Skeletal muscle satellite cell (primary cell): Measurements from ENCODE around the gene HSBP1L1.
"Not testable (repeated sequence)": the region's sequence is repeated elsewhere in the genome, so short reads cannot be mapped to it uniquely, and the experiment has no call there.

Experiments used
- H3K27me3 ChIP-seq: 2 replicates; pipeline ENCODE4 v1.7.0; 2013; ENCODE audit warnings: low read length; ENCODE audit not compliant: control insufficient read depth, insufficient read depth
- H3K36me3 ChIP-seq: 2 replicates; pipeline ENCODE4 v1.7.0; 2013; ENCODE audit warnings: mild to moderate bottlenecking, control low read depth, low read length; ENCODE audit not compliant: insufficient read depth
- H3K4me1 ChIP-seq: 2 replicates; pipeline ENCODE4 v1.7.0; 2013; ENCODE audit warnings: low read length; ENCODE audit not compliant: control insufficient read depth, insufficient read depth
- H3K4me2 ChIP-seq: 2 replicates; pipeline ENCODE4 v1.7.0; 2013; ENCODE audit warnings: mild to moderate bottlenecking, low read length
- H3K4me3 ChIP-seq: 2 replicates; pipeline ENCODE4 v1.7.0; 2013; ENCODE audit warnings: low read length
- H3K9ac ChIP-seq: 2 replicates; pipeline ENCODE4 v1.7.0; 2013; ENCODE audit warnings: mild to moderate bottlenecking, low read depth, low read length, moderate library complexity
- H3K9me3 ChIP-seq: replicated peaks from 2 replicates; pipeline ENCODE4 v1.7.0; 2013; ENCODE audit warnings: mild to moderate bottlenecking, control low read depth, low read length

HSBP1L1 gene

GRCh38 chr18:79986726-79987125 is 22.3 kb downstream of the HSBP1L1 start:
- peak overlapping the region; percentile 79 for H3K4me3 ChIP-seq
- no peaks in the 10 kb centered on the region for H3K27me3 ChIP-seq
- H3K4me1 ChIP-seq: peaks cover 17% of the 10 kb centered on the region
- H3K9ac ChIP-seq: peak overlapping the region; percentile 97
- no peaks in the 10 kb centered on the region for H3K9me3 ChIP-seq
- H3K4me2 ChIP-seq: peak overlapping the region; percentile 91
- peaks cover 18% of the 10 kb centered on the region for H3K36me3 ChIP-seq

- H3K9ac ChIP-seq: peak overlapping the region; percentile 97
- H3K4me1 ChIP-seq: peaks cover 17% of the 10 kb centered on the region
- H3K36me3 ChIP-seq: peaks cover 18% of the 10 kb centered on the region
- H3K4me2 ChIP-seq: peak overlapping the region; percentile 91
- H3K4me3 ChIP-seq: peak overlapping the region; percentile 79
- no peaks in the 10 kb centered on the region for H3K9me3 ChIP-seq
- H3K27me3 ChIP-seq: no peaks in the 10 kb centered on the region
Measured at GRCh38 chr18:79987566-79987965, 23.1 kb downstream of the HSBP1L1 start.

GRCh38 chr18:79988071-79988450 is 23.6 kb downstream of the HSBP1L1 start:
- Histone ChIP-seq H3K9me3 (no peaks in the 10 kb centered on the region), H3K4me3 (peak overlapping the region; percentile 79), H3K36me3 (peaks cover 18% of the 10 kb centered on the region)

GRCh38 chr18:79988451-79989194 is 24.2 kb downstream of the HSBP1L1 start, which contains the start of gene TXNL4A:
TXNL4A (minus strand) TSS chr18:79988563; CDS start chr18:79988392, 171 bp downstream.
- peak within 1 kb of the TSS; percentile 97 for H3K9ac ChIP-seq
- H3K4me1 ChIP-seq: peaks cover 11% of the 10 kb centered on the region
- no peaks in the 10 kb centered on the region for H3K9me3 ChIP-seq
- peak within 1 kb of the TSS; percentile 79 for H3K4me3 ChIP-seq
- H3K4me2 ChIP-seq: peak within 1 kb of the TSS; percentile 91
- no peaks in the 10 kb centered on the region for H3K27me3 ChIP-seq
- peaks cover 16% of the 10 kb centered on the region for H3K36me3 ChIP-seq

More at GRCh38 chr18:79988071-79988450, 23.6 kb downstream of the HSBP1L1 start:
- Histone ChIP-seq H3K9ac (peak overlapping the region; percentile 97), H3K4me2 (peak overlapping the region; percentile 91), H3K4me1 (peaks cover 16% of the 10 kb centered on the region), H3K27me3 (no peaks in the 10 kb centered on the region)

- H3K4me1 ChIP-seq: peaks cover 11% of the 10 kb centered on the region
- no peaks in the 10 kb centered on the region for H3K9me3 ChIP-seq
- no peaks in the 10 kb centered on the region for H3K27me3 ChIP-seq
- H3K4me2 ChIP-seq: peak overlapping the region; percentile 91
- H3K9ac ChIP-seq: peak overlapping the region; percentile 97
- H3K4me3 ChIP-seq: peak overlapping the region; percentile 79
- H3K36me3 ChIP-seq: peaks cover 11% of the 10 kb centered on the region
Measured at GRCh38 chr18:79989195-79989497, 24.7 kb downstream of the HSBP1L1 start.

GRCh38 chr18:79991494-79991893 is 27.1 kb downstream of the HSBP1L1 start:
- no peaks in the 10 kb centered on the region for H3K27me3 ChIP-seq
- H3K9me3 ChIP-seq: no peaks in the 10 kb centered on the region
- no peaks in the 10 kb centered on the region for H3K36me3 ChIP-seq
- no peak overlapping the region for H3K4me3 ChIP-seq
- H3K4me1 ChIP-seq: peaks cover 9% of the 10 kb centered on the region
- H3K4me2 ChIP-seq: no peak overlapping the region
- H3K9ac ChIP-seq: no peak overlapping the region

GRCh38 chr18:79999701-80000100 is 35.3 kb downstream of the HSBP1L1 start:
- H3K9ac ChIP-seq: not testable (repeated sequence)

GRCh38 chr18:80000877-80001276 is 36.4 kb downstream of the HSBP1L1 start:
- H3K4me2 ChIP-seq: no peak overlapping the region
- no peaks in the 10 kb centered on the region for H3K36me3 ChIP-seq
- H3K4me3 ChIP-seq: no peak overlapping the region
- no peaks in the 10 kb centered on the region for H3K9me3 ChIP-seq
- no peaks in the 10 kb centered on the region for H3K27me3 ChIP-seq
- no peaks in the 10 kb centered on the region for H3K4me1 ChIP-seq
- H3K9ac ChIP-seq: no peak overlapping the region

More at GRCh38 chr18:79999701-80000100, 35.3 kb downstream of the HSBP1L1 start:
- H3K4me3 ChIP-seq, H3K27me3 ChIP-seq, H3K9me3 ChIP-seq, H3K4me1 ChIP-seq, H3K36me3 ChIP-seq, H3K4me2 ChIP-seq: not testable (repeated sequence)

GRCh38 chr18:80002468-80002867 is 38.0 kb downstream of the HSBP1L1 start:
- Histone ChIP-seq H3K4me3 (no peak overlapping the region), H3K9me3 (no peaks in the 10 kb centered on the region), H3K36me3 (no peaks in the 10 kb centered on the region), H3K9ac (no peak overlapping the region), H3K4me1 (no peaks in the 10 kb centered on the region), H3K27me3 (no peaks in the 10 kb centered on the region), H3K4me2 (no peak overlapping the region)

- no peak overlapping the region for H3K4me2 ChIP-seq
- peaks cover 3% of the 10 kb centered on the region for H3K4me1 ChIP-seq
- H3K9ac ChIP-seq: no peak overlapping the region
- H3K27me3 ChIP-seq: no peaks in the 10 kb centered on the region
- H3K36me3 ChIP-seq: no peaks in the 10 kb centered on the region
- H3K4me3 ChIP-seq: no peak overlapping the region
- H3K9me3 ChIP-seq: no peaks in the 10 kb centered on the region
Measured at GRCh38 chr18:80004600-80005342, 40.3 kb downstream of the HSBP1L1 start.

- no peak overlapping the region for H3K4me2 ChIP-seq
- no peaks in the 10 kb centered on the region for H3K36me3 ChIP-seq
- H3K9me3 ChIP-seq: no peaks in the 10 kb centered on the region
- peaks cover 14% of the 10 kb centered on the region for H3K4me1 ChIP-seq
- no peak overlapping the region for H3K4me3 ChIP-seq
- H3K27me3 ChIP-seq: no peaks in the 10 kb centered on the region
- no peak overlapping the region for H3K9ac ChIP-seq
Measured at GRCh38 chr18:80006724-80007123, 42.3 kb downstream of the HSBP1L1 start.
